Measurements from ENCODE around the gene MROH9. TPM values are rescaled to one million over a fixed set of nuclear protein-coding genes. Genes with fewer than 3 reads are reported as not detected.

The MROH9 gene
- total and polyA plus RNA-seq, 2 experiments from 2014 or later = 0.06 TPM; not detected in 1

GRCh38 chr1:171107262-171107940, 172.1 kb downstream of the MROH9 start:
- Mint-ChIP-seq H3K27ac (no peak overlapping the region), H3K36me3 (ENCODE audit: low read depth) (no peaks in the 10 kb centered on the region), H3K9me3 (no peaks in the 10 kb centered on the region), H3K4me3 (no peak overlapping the region), H3K27me3 (ENCODE audit: insufficient read depth, low read depth, poor library complexity) (no peaks in the 10 kb centered on the region), H3K4me1 (peaks cover 7% of the 10 kb centered on the region)
- H2AFZ ChIP-seq = no peak overlapping the region
- ATAC-seq (no peak), DNase-seq (ENCODE audit: low spot score) (no peak)
- H3K4me1 ChIP-seq (ENCODE audit: insufficient read depth) = peaks cover 7% of the 10 kb centered on the region; the same call in 1 of the 2 replicates
- 0 out of 2 replicates have a peak, but pooled peaks cover under 1% of the 10 kb centered on the region for H3K9me2 ChIP-seq (ENCODE audit: insufficient read depth)
- no peak for TF ChIP-seq NANOG (IDR thresholded peaks at IDR 0.05; ENCODE audit: borderline replicate concordance)
- TF ChIP-seq POLR2AphosphoS5 (IDR thresholded peaks at IDR 0.05; ENCODE audit: low read depth) = no peak
- no peak for TF ChIP-seq REST (IDR thresholded peaks at IDR 0.05; ENCODE audit: unreplicated experiment)
- TF ChIP-seq, protein P1, sequence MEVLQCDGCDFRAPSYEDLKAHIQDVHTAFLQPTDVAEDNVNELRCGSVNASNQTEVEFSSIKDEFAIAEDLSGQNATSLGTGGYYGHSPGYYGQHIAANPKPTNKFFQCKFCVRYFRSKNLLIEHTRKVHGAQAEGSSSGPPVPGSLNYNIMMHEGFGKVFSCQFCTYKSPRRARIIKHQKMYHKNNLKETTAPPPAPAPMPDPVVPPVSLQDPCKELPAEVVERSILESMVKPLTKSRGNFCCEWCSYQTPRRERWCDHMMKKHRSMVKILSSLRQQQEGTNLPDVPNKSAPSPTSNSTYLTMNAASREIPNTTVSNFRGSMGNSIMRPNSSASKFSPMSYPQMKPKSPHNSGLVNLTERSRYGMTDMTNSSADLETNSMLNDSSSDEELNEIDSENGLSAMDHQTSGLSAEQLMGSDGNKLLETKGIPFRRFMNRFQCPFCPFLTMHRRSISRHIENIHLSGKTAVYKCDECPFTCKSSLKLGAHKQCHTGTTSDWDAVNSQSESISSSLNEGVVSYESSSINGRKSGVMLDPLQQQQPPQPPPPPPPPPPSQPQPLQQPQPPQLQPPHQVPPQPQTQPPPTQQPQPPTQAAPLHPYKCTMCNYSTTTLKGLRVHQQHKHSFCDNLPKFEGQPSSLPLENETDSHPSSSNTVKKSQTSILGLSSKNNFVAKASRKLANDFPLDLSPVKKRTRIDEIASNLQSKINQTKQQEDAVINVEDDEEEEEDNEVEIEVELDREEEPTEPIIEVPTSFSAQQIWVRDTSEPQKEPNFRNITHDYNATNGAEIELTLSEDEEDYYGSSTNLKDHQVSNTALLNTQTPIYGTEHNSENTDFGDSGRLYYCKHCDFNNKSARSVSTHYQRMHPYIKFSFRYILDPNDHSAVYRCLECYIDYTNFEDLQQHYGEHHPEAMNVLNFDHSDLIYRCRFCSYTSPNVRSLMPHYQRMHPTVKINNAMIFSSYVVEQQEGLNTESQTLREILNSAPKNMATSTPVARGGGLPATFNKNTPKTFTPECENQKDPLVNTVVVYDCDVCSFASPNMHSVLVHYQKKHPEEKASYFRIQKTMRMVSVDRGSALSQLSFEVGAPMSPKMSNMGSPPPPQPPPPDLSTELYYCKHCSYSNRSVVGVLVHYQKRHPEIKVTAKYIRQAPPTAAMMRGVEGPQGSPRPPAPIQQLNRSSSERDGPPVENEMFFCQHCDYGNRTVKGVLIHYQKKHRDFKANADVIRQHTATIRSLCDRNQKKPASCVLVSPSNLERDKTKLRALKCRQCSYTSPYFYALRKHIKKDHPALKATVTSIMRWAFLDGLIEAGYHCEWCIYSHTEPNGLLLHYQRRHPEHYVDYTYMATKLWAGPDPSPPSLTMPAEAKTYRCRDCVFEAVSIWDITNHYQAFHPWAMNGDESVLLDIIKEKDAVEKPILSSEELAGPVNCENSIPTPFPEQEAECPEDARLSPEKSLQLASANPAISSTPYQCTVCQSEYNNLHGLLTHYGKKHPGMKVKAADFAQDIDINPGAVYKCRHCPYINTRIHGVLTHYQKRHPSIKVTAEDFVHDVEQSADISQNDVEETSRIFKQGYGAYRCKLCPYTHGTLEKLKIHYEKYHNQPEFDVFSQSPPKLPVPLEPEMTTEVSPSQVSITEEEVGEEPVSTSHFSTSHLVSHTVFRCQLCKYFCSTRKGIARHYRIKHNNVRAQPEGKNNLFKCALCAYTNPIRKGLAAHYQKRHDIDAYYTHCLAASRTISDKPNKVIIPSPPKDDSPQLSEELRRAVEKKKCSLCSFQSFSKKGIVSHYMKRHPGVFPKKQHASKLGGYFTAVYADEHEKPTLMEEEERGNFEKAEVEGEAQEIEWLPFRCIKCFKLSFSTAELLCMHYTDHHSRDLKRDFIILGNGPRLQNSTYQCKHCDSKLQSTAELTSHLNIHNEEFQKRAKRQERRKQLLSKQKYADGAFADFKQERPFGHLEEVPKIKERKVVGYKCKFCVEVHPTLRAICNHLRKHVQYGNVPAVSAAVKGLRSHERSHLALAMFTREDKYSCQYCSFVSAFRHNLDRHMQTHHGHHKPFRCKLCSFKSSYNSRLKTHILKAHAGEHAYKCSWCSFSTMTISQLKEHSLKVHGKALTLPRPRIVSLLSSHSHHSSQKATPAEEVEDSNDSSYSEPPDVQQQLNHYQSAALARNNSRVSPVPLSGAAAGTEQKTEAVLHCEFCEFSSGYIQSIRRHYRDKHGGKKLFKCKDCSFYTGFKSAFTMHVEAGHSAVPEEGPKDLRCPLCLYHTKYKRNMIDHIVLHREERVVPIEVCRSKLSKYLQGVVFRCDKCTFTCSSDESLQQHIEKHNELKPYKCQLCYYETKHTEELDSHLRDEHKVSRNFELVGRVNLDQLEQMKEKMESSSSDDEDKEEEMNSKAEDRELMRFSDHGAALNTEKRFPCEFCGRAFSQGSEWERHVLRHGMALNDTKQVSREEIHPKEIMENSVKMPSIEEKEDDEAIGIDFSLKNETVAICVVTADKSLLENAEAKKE (CRISPR knock-in tag; IDR thresholded peaks at IDR 0.05) = no peak
- TF ChIP-seq, protein P2, sequence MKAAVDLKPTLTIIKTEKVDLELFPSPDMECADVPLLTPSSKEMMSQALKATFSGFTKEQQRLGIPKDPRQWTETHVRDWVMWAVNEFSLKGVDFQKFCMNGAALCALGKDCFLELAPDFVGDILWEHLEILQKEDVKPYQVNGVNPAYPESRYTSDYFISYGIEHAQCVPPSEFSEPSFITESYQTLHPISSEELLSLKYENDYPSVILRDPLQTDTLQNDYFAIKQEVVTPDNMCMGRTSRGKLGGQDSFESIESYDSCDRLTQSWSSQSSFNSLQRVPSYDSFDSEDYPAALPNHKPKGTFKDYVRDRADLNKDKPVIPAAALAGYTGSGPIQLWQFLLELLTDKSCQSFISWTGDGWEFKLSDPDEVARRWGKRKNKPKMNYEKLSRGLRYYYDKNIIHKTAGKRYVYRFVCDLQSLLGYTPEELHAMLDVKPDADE (IDR thresholded peaks at IDR 0.05) = no peak
- TF ChIP-seq ZNF114 (CRISPR knock-in tag; IDR thresholded peaks at IDR 0.05) = no peak
- no peak for TF ChIP-seq CREB1 (CRISPR knock-in tag; IDR thresholded peaks at IDR 0.05; ENCODE audit: low read depth)
- TF ChIP-seq ZNF331 (CRISPR knock-in tag; IDR thresholded peaks at IDR 0.05; ENCODE audit: low read depth) = no peak
- no peak for TF ChIP-seq JUNB (IDR thresholded peaks at IDR 0.05; ENCODE audit: unreplicated experiment)
- no peak for TF ChIP-seq EZH2 (IDR thresholded peaks at IDR 0.05; ENCODE audit: low read depth, unreplicated experiment)
- TF ChIP-seq STAT1 (IDR thresholded peaks at IDR 0.05; ENCODE audit: unreplicated experiment) = no peak
- TF ChIP-seq EZH2phosphoT487 (IDR thresholded peaks at IDR 0.05; ENCODE audit: unreplicated experiment) = no peak
- TF ChIP-seq, protein P3, sequence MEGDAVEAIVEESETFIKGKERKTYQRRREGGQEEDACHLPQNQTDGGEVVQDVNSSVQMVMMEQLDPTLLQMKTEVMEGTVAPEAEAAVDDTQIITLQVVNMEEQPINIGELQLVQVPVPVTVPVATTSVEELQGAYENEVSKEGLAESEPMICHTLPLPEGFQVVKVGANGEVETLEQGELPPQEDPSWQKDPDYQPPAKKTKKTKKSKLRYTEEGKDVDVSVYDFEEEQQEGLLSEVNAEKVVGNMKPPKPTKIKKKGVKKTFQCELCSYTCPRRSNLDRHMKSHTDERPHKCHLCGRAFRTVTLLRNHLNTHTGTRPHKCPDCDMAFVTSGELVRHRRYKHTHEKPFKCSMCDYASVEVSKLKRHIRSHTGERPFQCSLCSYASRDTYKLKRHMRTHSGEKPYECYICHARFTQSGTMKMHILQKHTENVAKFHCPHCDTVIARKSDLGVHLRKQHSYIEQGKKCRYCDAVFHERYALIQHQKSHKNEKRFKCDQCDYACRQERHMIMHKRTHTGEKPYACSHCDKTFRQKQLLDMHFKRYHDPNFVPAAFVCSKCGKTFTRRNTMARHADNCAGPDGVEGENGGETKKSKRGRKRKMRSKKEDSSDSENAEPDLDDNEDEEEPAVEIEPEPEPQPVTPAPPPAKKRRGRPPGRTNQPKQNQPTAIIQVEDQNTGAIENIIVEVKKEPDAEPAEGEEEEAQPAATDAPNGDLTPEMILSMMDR (conservative IDR thresholded peaks at IDR 0.05; ENCODE audit: low read depth in 2 of 2) = no peak
- no peak overlapping the region for H3K27ac ChIP-seq (ENCODE audit: low read depth)
- no peaks in the 10 kb centered on the region for H3K79me2 ChIP-seq (replicated peaks; ENCODE audit: insufficient read depth)
- H3K4me2 ChIP-seq = no peak overlapping the region
- H3K36me3 ChIP-seq (ENCODE audit: insufficient read depth) = no peaks in the 10 kb centered on the region
- H3F3A ChIP-seq (replicated peaks; ENCODE audit: low read depth) = no peaks in the 10 kb centered on the region
- no peak overlapping the region for H3K4me3 ChIP-seq
- H3K27me3 ChIP-seq (ENCODE audit: insufficient read depth) = no peaks in the 10 kb centered on the region
- no peaks in the 10 kb centered on the region for H4K20me1 ChIP-seq (replicated peaks; ENCODE audit: insufficient read depth)

Measured in GM23338 (cell line).